Sigmoid colon (tissue), 7 donors: ENCODE measurements around the gene EHMT1. TPM values are rescaled to one million over a fixed set of nuclear protein-coding genes. Genes with fewer than 3 reads are reported as not detected.
"Not testable (repeated sequence)": the region's sequence is repeated elsewhere in the genome, so short reads cannot be mapped to it uniquely, and the experiment has no call there.

Experiments used
- DNase-seq: peaks from one replicate; pipeline ENCODE4 v3.0.0-alpha.2; 2019
- H3K27ac ChIP-seq, 4 donors: fragments of 200-600 bp; sonication (generic); one replicate each; pipeline ENCODE4 v1.5.1; 2016 to 2019; ENCODE audit warnings: mild to moderate bottlenecking in 1 of 4
- H3K27me3 ChIP-seq, 3 donors: fragments of 200-600 bp; sonication (generic); one replicate each; pipeline ENCODE4 v1.5.1; 2019; ENCODE audit warnings: mild to moderate bottlenecking in 1 of 3
- H3K36me3 ChIP-seq, 4 donors: fragments of 200-600 bp; sonication (generic); one replicate each; pipeline ENCODE4 v1.5.1; 2016 to 2019
- H3K4me1 ChIP-seq, 4 donors: fragments of 200-600 bp; sonication (generic); one replicate each; pipeline ENCODE4 v1.5.1; 2017 to 2019
- H3K4me3 ChIP-seq, 4 donors: fragments of 200-600 bp; sonication (generic); one replicate each; pipeline ENCODE4 v1.5.1; 2017 to 2019; ENCODE audit warnings: mild to moderate bottlenecking in 2 of 4, moderate library complexity in 1 of 4
- H3K9me3 ChIP-seq, 4 donors: fragments of 200-600 bp in 3 of 4; sonication (generic) in 3 of 4; one replicate each; pipeline versions ENCODE4 v1.5.1 to v1.6.1; 2013 to 2019
- CTCF ChIP-seq, 4 experiments: fragments of 450-650 bp in 3 of 4; fragments of 200-600 bp in 1 of 4; IDR thresholded peaks; one replicate each; pipeline ENCODE4 v1.5.1; 2016 to 2019; ENCODE audit warnings: antibody characterized with exemption in 4 of 4, mild to moderate bottlenecking in 3 of 4, moderate library complexity in 2 of 4
- EP300 ChIP-seq, 4 donors: sonication (generic); formaldehyde crosslinking; IDR thresholded peaks; one replicate each; pipeline ENCODE4 v1.6.1; 2017; ENCODE audit warnings: antibody characterized with exemption in 4 of 4
- POLR2A ChIP-seq, 2 donors: fragments of 450-650 bp; IDR thresholded peaks; one replicate each; pipeline ENCODE4 v1.6.1; 2016; ENCODE audit warnings: antibody characterized with exemption in 2 of 2, mild to moderate bottlenecking in 2 of 2, moderate library complexity in 2 of 2
- POLR2AphosphoS5 ChIP-seq, 4 donors: sonication (generic); formaldehyde crosslinking; IDR thresholded peaks; one replicate each; pipeline ENCODE4 v1.6.1; 2017; ENCODE audit warnings: antibody characterized with exemption in 4 of 4
- WGBS, 2 donors: extraction: QIAGEN DNeasy Blood & Tissue Kit; methylation state at CpG; one replicate each; pipeline ENCODE4 v1.1.7; 2013; 5-methylcytosine and 5-hydroxymethylcytosine counted together
- intact Hi-C: fragments of 100-400 bp; cut with DNase I; formaldehyde crosslinking; loops from one replicate; pipeline ENCODE4 v1.15.1; 2023
- polyA plus RNA-seq, 3 donors: library from polyadenylated mRNA; stranded (reverse); fragments of 200-250 nt; gene quantifications; one replicate each; pipeline ENCODE4 v1.2.3, GENCODE V29; 2013
- total RNA-seq, 4 donors: library from RNA; depleted of rRNA; stranded (reverse); fragments of >200 nt; gene quantifications; one replicate each; pipeline ENCODE4 v1.1.0, GENCODE V29; 2016
- donor health status: healthy with polysubstance abuse.
- donor health status: Bipolar disorder and iron deficiency.
- donor health status: healthy.

The EHMT1 gene
- total and polyA plus RNA-seq, 7 donors = 19.2 to 91.4 (median 60.4) TPM

DNA sequence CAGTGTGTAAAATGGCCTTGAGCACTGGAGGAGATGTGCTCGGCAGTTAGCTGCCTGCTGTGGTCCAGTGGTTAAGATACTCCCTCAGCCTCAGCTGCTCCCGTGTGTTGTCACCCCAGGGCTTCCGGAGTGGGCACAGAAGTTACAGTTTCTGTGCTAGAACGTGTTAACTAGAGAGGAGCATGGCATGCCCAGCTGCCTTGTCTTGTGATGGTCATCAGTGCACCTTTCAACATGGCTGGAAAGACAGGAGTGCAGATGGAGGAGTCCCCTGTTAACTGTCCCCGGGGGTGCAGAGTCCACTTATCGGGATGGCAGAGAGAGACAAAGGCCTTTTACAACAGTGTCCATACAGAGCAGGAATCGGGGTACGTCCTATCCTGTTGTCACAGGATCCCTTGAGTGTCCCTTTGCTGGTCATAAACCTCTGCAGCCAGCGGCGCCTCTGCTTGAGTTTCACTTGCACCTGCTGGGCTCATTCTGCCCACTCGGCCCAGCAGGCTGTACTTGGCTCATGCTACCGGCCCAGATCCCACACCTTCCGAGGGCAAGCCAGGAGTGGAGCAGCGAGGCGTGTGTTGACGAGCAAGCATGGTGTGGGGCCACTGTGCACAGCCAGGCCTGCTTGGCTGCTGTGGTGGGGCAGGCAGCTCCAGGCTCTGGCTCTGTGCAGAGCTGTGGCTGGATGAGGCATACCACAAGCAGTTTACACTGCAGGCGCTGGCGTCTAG is 112.6 kb downstream of the EHMT1 start:
- TF ChIP-seq POLR2AphosphoS5 (IDR thresholded peaks at IDR 0.05) = no peak
- no peak for TF ChIP-seq CTCF (IDR thresholded peaks at IDR 0.05)
- TF ChIP-seq EP300 (IDR thresholded peaks at IDR 0.05) = no peak
- TF ChIP-seq POLR2A (IDR thresholded peaks at IDR 0.05) = no peak
- no peak overlapping the region for H3K4me3 ChIP-seq
- peaks cover 0 to 3% (median 0%) of the 10 kb centered on the region in 4 donors for H3K9me3 ChIP-seq
- H3K27me3 ChIP-seq = no peaks in the 10 kb centered on the region
- no peak overlapping the region for H3K27ac ChIP-seq
- H3K36me3 ChIP-seq = peaks cover 4 to 66% (median 13%) of the 10 kb centered on the region in 4 donors
- intact Hi-C loops = no loop called here
- WGBS, 2 donors = 97% methylated on average over 18 of the region's 18 CpGs
- no peaks in the 10 kb centered on the region for H3K4me1 ChIP-seq
- DNase-seq = no peak

- no peak overlapping the region for H3K27ac ChIP-seq
- H3K36me3 ChIP-seq = peaks cover 4 to 59% (median 13%) of the 10 kb centered on the region in 4 donors
- 96 to 98% methylated on average over 24 of the region's 24 CpGs for WGBS, 2 donors
- H3K4me3 ChIP-seq = no peak overlapping the region
- no peaks in the 10 kb centered on the region for H3K27me3 ChIP-seq
- H3K4me1 ChIP-seq = no peaks in the 10 kb centered on the region
- intact Hi-C loops = no loop called here
- no peak for DNase-seq
- peaks cover 0 to 3% (median 0%) of the 10 kb centered on the region in 4 donors for H3K9me3 ChIP-seq
- no peak for TF ChIP-seq POLR2AphosphoS5 (IDR thresholded peaks at IDR 0.05)
- no peak for TF ChIP-seq POLR2A (IDR thresholded peaks at IDR 0.05)
- TF ChIP-seq CTCF (IDR thresholded peaks at IDR 0.05) = no peak
- TF ChIP-seq EP300 (IDR thresholded peaks at IDR 0.05) = no peak
Measured at GRCh38 chr9:137731947-137732813, 113.4 kb downstream of the EHMT1 start.

- WGBS, 2 donors = 96 to 99% methylated on average over 6 of the region's 6 CpGs
- no peak for DNase-seq
- Histone ChIP-seq H3K4me1 (no peaks in the 10 kb centered on the region), H3K9me3 (peaks cover 0 to 3% (median 0%) of the 10 kb centered on the region in 4 donors), H3K36me3 (peaks cover 4 to 52% (median 12%) of the 10 kb centered on the region in 4 donors), H3K27ac (no peak overlapping the region), H3K4me3 (no peak overlapping the region), H3K27me3 (no peaks in the 10 kb centered on the region)
- TF ChIP-seq EP300 (IDR thresholded peaks at IDR 0.05) (no peak), CTCF (IDR thresholded peaks at IDR 0.05) (no peak), POLR2A (IDR thresholded peaks at IDR 0.05) (no peak), POLR2AphosphoS5 (IDR thresholded peaks at IDR 0.05) (no peak)
- intact Hi-C loops = no loop called here
Measured at GRCh38 chr9:137733429-137733828, 114.6 kb downstream of the EHMT1 start.

- peaks cover 0 to 3% (median 0%) of the 10 kb centered on the region in 4 donors for H3K9me3 ChIP-seq
- H3K27me3 ChIP-seq = no peaks in the 10 kb centered on the region
- intact Hi-C loops = no loop called here
- H3K27ac ChIP-seq = no peak overlapping the region
- peaks cover 0 to 44% (median 7%) of the 10 kb centered on the region in 4 donors for H3K36me3 ChIP-seq
- DNase-seq = no peak
- H3K4me3 ChIP-seq = no peak overlapping the region
- 97 to 98% methylated on average over 2 of the region's 2 CpGs for WGBS, 2 donors
- TF ChIP-seq EP300 (IDR thresholded peaks at IDR 0.05) = no peak
- TF ChIP-seq POLR2AphosphoS5 (IDR thresholded peaks at IDR 0.05) = no peak
- no peak for TF ChIP-seq CTCF (IDR thresholded peaks at IDR 0.05)
- no peak for TF ChIP-seq POLR2A (IDR thresholded peaks at IDR 0.05)
- H3K4me1 ChIP-seq = peaks cover 0 to under 1% (median 0%) of the 10 kb centered on the region in 4 donors
Measured at GRCh38 chr9:137734181-137734580, 115.4 kb downstream of the EHMT1 start.

DNA sequence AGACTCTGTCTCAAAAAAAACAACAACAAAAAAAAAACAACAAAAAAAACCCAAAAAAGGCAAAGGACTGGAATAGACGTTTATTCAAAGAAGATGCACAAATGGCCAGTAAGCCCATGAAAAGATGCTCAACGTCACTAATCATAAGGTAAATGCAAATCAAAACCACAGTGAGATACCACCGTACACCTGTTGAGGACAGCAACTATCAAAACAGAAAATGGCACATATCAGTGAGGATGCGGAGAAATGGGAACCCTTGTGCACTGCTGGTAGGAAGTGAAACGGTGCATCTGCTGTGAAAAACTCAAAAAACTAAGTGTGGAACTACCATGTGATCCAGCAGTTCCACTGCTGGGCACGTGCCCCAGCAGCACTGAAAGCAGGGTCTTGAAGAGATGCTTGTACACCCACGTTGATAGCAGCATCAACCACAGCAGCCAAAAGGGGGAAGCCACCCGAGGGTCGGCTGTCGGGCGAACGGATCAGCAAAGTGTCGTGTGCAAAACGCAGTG is 119.4 kb downstream of the EHMT1 start:
- H3K36me3 ChIP-seq, H3K4me3 ChIP-seq, H3K27ac ChIP-seq, intact Hi-C loops, H3K27me3 ChIP-seq, DNase-seq, H3K9me3 ChIP-seq: not testable (repeated sequence)
- peaks cover 0 to 25% (median 18%) of the 10 kb centered on the region in 4 donors for H3K4me1 ChIP-seq
- WGBS, 2 donors = 70 to 90% methylated on average over 6 of the region's 14 CpGs
